NCI-H2081 treated with DMSO at 0.1 percent for 48 hours (cell line): Measurements from ENCODE around the gene ZNF674.
"Not testable (repeated sequence)": the region's sequence is repeated elsewhere in the genome, so short reads cannot be mapped to it uniquely, and the experiment has no call there.

Experiments
- DNase-seq: peaks from one replicate; lab custom pipeline; 2025; lab: John Stamatoyannopoulos, UW

Gene ZNF674

GRCh38 chrX:46569621-46570020 is 24.4 kb upstream of the ZNF674 start:
- DNase-seq = no peak

GRCh38 chrX:46567388-46567787 is 22.2 kb upstream of the ZNF674 start:
- DNase-seq = no peak

- DNase-seq = no peak
These were observed 16.8 kb upstream of the ZNF674 start for GRCh38 chrX:46561824-46562657.

- no peak for DNase-seq
These were observed 13.8 kb upstream of the ZNF674 start for GRCh38 chrX:46559062-46559461.

GRCh38 chrX:46554942-46555341 is 9.7 kb upstream of the ZNF674 start:
- DNase-seq = no peak

GRCh38 chrX:46553935-46554334 is 8.7 kb upstream of the ZNF674 start:
- DNase-seq = no peak

GRCh38 chrX:46551494-46552128 is 6.4 kb upstream of the ZNF674 start:
- no peak for DNase-seq

- no peak for DNase-seq
These were observed 4.7 kb upstream of the ZNF674 start for GRCh38 chrX:46549914-46550313.

GRCh38 chrX:46547857-46548256 is 2.6 kb upstream of the ZNF674 start:
- no peak for DNase-seq

GRCh38 chrX:46544527-46544926 is 694 bp downstream of the ZNF674 start:
- not testable (repeated sequence) for DNase-seq

GRCh38 chrX:46543441-46543840 is 1.8 kb downstream of the ZNF674 start:
- DNase-seq = no peak

GRCh38 chrX:46531442-46531841 is 13.8 kb downstream of the ZNF674 start:
- no peak for DNase-seq

GRCh38 chrX:46530404-46530908 is 14.8 kb downstream of the ZNF674 start:
- DNase-seq = not testable (repeated sequence)

- not testable (repeated sequence) for DNase-seq
These were observed 15.3 kb downstream of the ZNF674 start for GRCh38 chrX:46529740-46530403.

GRCh38 chrX:46528640-46529039 is 16.6 kb downstream of the ZNF674 start:
- DNase-seq = not testable (repeated sequence)

- no peak for DNase-seq
These were observed 39.1 kb downstream of the ZNF674 start for GRCh38 chrX:46506076-46506475.

GRCh38 chrX:46502848-46503247 is 42.4 kb downstream of the ZNF674 start:
- DNase-seq = no peak

- no peak for DNase-seq
These were observed 45.2 kb downstream of the ZNF674 start for GRCh38 chrX:46500054-46500453.

GRCh38 chrX:46488712-46489111 is 56.5 kb downstream of the ZNF674 start:
- DNase-seq = no peak

- no peak for DNase-seq
These were observed 59.3 kb downstream of the ZNF674 start for GRCh38 chrX:46485897-46486296.

- DNase-seq = not testable (repeated sequence)
These were observed 66.6 kb downstream of the ZNF674 start for GRCh38 chrX:46478634-46479033.

GRCh38 chrX:46477435-46477834 is 67.8 kb downstream of the ZNF674 start:
- DNase-seq = no peak

- no peak for DNase-seq
These were observed 80.0 kb downstream of the ZNF674 start for GRCh38 chrX:46465203-46465602.
